RPMI7951 (cell line): Measurements from ENCODE around the gene WDR13. TPM values are rescaled to one million over a fixed set of nuclear protein-coding genes. Genes with fewer than 3 reads are reported as not detected.
A peak's percentile ranks its signal among the peaks of the same experiment; 100 is the strongest.
"Not testable (repeated sequence)": the region's sequence is repeated elsewhere in the genome, so short reads cannot be mapped to it uniquely, and the experiment has no call there.

ENCODE experiments used
- DNase-seq: peaks from one replicate; pipeline ENCODE4 v3.0.0-alpha.2; 2012; ENCODE audit warnings: low read depth
- total RNA-seq: library from RNA; depleted of rRNA; stranded (reverse); fragments of >200 nt; shearing (Covaris generic); gene quantifications from 2 replicates; pipeline ENCODE4 v1.2.3, GENCODE V29; 2014; rRNA removed

The WDR13 gene
- 62.4 and 74.1 TPM in 2 replicates for total RNA-seq

DNA sequence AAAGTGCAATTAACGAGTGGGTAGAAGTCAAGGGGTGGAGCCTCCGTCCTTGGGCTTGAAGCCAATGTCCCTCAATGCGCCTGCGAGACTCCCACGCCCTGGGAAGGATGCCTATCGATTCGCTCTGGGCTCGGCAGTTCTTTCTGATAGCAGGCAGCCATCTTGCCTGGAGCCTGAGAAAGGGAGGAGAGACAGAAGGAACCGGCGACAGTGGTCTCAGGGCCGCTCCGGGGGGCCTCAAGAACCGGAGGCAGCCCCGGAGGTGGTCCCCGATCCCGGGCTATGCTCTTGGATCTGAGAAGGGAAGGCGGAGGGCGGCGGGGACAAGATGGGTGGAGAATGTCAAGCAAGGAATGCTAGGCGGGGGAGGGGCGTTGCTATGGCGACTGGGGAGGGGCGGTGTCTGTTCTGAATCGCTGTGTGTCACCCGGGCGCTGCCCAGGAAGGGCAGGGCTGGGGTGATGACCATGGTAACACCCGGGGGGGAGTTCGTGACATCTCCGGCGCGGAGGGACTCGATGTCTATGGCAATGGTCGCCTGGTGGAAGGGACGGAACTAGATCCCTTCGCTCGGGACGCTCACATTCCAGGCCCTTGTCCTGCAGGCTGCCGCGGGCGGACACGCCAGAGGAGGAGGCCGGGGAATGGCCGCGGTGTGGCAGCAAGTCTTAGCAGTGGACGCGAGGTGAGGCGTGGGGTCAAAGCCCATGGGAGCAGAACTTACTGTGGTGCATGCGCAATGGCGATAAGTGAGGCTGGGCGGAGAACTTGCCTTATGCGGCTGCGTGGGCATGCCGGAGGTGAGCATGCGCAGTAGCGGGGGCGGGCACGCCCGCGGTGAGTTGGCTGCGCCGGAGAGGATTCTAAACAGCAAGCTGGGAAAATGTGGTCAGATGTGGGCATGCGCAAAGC is at the start of gene WDR13:
WDR13 (plus strand) TSS at position 140 of the 912 bp plus-strand sequence; CDS start at position 645, 505 bp downstream.
- DNase-seq: peak; percentile 94

DNA sequence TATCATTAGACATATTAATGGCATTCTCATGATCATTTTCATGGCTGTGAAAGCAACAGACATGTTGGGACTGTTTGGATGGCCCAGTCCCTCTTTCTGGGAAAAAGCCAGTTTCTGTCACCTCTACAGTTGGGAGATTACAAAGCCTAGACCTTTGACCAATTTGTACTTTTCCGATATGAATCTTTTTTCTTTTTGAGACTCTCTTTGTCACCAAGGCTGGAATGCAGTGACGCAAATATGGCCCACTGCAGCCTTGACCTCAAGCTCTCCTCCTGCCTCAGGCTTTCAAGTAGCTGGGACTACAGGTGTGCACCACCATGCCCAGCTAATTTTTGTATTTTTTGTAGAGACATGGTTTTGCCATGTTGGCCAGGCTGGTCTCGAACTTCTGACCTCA is 48.4 kb upstream of the WDR13 start:
- DNase-seq: no peak

DNA sequence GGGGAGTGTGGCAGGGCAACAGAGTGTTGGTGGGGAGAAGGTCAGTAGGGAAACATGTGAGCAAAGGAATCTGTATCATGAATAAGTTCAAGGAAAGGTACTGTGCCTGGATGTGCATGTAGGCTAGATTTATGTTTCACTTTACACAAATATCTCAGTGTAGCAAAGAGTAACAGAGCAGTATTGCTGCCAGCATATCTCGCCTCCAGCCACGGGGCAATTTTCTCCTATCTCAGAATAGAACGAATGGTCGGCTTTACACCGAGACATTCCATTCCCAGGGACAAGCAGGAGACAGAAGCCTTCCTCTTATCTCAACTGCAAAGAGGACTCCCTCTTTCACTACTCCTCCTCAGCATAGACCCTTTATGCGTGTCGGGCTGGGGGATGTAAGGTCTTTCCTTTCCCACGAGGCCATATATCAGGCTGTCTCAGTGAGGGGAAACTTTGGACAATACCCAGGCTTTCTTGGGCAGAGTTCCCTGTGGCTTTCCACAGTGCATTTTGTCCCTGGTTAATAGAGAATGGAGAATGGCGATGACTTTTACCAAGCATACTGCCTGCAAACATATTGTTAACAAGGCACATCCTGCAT is 41.5 kb upstream of the WDR13 start:
- DNase-seq: not testable (repeated sequence)

DNA sequence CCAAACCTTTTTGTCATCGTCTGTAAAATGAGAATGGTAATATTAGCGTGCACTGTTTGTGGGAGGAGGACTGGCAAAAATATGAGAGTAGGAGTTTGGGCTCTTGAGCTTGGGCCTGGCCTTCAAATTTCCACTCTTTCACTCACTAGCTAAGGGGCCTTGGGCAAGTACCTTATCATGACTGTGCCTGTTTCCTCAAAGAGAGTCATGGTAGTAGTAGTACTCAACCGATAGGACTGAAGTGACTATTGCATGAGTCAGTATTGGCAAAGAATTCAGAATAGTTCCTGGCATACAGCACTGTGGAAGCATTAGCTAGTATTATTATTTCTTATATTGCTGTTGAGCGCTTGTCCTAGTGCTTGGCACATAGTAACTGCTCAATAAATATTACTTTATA is 39.0 kb upstream of the WDR13 start:
- peak; percentile 79 for DNase-seq

DNA sequence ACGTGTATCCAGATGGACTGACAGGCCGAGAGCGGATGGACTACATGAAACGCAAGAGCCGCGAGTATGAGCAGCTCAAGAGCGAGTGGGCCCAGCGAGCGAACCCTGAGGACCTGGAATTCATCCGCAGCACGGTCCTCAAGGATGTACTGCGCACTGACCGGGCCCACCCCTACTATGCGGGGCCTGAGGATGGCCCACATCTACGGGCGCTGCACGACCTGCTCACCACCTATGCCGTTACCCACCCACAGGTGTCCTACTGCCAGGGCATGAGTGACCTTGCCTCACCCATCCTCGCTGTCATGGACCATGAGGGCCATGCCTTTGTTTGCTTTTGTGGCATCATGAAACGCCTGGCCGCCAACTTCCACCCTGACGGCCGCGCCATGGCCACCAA is 37.7 kb upstream of the WDR13 start:
- no peak for DNase-seq

DNA sequence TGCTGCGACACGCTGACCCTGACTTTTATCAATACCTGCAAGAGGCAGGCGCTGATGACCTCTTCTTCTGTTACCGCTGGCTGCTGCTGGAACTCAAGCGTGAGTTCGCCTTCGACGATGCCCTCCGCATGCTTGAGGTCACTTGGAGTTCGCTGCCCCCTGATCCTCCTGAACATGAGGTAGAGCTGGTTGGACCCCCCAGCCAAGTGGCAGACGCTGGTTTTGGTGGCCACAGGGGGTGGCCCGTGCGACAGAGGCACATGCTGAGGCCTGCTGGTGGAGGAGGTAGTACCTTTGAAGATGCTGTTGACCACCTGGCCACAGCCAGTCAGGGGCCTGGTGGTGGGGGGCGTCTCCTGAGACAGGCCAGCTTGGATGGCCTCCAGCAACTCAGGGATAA is 37.2 kb upstream of the WDR13 start:
- DNase-seq: no peak

DNA sequence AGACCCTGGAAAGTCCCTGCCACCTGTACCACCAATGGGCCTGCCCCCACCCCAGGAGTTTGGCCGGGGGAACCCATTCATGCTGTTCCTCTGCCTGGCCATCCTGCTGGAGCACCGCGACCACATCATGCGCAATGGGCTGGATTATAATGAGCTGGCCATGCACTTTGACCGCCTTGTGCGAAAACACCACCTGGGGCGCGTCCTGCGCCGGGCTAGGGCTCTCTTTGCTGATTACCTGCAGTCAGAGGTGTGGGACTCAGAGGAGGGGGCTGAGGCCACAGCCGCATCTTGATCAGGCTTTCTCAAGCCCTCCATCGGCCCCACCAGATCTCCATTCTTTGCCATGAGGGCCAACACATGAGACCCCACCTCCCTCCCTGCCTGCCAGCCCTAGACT is 36.6 kb upstream of the WDR13 start:
- no peak for DNase-seq

DNA sequence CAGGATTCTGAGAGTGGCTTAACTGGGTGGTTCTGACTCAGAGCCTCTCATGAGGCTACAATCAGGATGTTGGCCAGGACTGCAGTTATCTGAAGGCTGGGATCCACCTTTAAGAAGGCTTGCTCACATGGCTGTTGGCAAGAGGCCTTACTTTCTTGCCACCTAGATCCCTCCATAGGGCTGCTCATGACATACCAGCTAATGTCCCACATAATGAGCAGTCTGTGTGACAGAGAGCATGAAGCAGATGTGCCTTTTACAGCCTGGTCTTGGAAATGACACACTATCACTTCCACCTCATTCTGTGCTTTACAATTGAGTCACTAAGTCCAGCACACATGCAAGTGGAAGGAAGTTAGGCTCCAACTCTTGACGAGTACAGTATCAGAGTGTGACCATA is 27.3 kb upstream of the WDR13 start:
- peak; percentile 57 for DNase-seq

DNA sequence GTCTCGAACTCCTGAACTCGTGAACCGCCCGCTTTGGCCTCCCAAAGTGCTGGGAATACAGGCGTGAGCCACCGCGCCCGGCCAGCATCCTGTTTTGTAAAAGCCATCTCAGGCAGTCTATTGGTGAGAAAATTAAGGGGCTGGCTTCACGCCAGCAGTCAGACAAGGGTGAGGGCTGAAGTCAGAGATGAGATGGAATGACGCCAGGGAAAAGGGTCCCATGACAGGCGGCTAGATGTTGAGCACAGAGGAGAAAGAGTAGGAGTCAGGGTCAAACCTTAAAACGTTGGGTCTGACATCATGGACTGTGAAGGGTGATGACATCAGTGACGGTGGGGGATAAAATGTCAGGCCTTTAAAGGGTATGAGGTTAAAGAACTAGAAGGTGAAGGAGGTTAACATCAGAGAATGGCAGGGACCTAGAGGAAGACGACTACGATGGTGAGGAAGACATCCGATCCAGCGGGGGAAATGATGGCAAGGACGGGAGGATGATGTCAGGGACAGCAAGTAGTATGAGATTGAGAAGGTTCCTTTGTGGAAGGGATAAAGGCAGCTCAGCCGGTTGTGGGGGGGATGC is 23.5 kb upstream of the WDR13 start:
- peak; percentile 72 for DNase-seq

DNA sequence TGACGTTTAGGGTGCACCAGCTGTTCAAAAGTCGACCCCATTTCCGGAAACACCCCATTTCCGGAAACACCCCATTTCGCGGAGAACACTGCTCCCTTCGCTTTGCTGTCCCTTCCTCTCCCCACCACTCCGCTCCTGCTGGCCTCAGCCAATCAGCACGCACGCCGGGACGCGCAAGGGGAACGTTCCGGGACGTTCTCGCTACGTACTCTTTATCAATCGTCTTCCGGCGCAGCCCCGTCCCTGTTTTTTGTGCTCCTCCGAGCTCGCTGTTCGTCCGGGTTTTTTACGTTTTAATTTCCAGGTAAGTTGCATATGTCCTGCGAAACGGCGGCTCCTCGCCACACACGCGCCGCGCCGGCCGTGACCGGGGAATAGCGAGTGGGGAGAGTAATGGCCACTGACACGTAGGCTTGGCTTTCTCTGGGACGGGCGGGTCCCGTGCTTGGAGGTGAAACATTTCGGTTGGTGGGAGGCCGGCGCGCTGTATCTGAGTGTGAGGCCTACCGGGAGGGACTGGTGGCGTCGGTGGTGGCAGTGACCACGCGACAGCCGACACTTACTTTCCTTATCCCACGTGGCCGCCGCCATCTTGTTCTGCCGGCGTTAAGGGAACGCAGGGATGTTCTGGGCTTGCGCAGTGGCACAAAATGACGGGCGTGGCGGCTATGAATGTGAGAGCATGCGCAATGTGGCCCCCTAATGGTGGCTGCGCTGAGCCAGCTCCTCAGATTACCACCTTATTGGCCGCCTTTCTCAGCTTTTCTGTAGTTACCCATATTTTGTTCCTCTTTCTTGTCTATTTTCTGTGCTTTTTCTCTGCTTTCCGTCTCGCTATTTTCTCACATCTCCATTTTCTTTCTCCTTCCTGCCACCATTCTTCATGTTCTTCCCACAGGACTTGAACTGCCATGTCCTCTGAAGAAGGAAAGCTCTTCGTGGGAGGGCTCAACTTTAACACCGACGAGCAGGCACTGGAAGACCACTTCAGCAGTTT is 22.7 kb upstream of the WDR13 start, which contains the start of gene RBM3:
RBM3 (plus strand) TSS at position 215 of the 997 bp plus-strand sequence; CDS start at position 912, 697 bp downstream.
- DNase-seq: peak; percentile 96

DNA sequence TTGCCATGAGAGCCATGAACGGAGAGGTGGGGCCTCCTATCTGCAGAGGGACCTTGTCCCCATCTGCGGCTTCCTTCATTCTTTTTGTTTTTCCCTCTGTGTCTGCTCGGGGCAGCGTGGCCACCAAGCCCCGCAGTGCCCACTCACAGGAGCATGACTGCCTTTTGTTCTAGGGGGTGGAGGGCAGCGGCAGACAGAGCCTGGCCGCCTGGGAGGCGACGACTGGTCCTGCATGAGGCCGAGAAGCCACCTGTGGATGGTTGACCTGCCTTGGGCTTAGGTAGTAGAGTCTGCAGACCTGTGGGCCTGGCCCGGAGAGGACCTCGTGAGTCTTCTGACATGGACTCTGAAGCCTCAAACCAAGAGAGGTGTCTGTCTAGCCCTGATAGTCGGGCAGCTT is 21.6 kb upstream of the WDR13 start:
- DNase-seq: no peak

DNA sequence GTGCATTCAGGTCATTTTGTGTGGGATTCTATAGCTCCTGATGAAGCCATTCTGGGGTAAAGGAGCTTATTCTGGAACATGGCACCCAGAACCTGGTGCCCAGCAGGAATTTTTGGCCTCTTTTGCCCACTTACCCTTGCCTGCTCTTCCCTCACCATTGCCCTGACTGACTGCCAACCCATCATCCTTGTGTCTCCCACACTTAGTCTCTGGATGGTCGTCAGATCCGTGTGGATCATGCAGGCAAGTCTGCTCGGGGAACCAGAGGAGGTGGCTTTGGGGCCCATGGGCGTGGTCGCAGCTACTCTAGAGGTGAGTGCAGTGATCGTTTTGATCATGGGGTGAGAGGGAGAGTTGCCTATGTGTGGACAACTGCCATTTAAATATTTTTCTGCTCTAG is 21.2 kb upstream of the WDR13 start:
- no peak for DNase-seq

DNA sequence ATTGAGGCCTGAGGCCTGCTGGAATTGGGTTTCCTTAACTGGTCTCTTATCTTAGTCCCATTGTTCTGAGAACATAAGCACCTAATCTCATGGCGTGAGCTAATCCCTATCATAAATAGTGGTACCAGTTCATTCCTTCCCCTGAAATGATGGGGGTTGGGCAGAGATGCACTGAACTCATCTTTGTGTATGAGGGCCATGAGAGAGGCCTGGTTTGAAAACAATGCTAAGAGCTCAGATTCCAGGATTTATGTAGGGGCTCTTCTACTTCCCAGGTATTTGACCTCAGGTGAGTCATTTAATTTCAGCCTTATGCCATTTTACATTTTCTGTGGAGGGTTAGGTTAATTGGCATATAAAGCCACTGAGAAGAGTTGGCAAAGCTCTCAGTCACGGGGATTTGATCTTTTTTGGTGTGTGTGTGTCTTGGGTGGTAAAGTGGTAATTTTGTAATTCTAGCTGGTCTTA is 18.6 kb upstream of the WDR13 start:
- DNase-seq: peak; percentile 3

DNA sequence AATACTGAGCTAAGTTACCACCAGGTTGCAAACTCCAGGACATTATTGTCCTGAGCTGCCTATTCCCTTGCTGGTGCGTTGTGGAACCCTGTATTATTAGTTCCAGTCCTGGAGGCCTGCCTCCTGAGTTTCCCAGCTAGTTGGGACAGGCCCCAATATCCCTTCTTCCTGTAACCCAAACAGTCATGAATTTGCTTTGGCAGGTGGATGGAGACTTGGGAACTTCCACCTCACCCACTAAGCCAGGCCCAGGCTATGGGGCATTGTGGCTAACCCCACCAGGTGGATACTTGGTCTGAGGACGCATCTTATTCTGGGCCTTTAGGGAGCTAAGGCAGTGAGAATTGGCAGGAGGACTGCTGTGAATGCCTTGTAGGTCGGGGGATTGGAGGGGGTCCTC is 18.0 kb upstream of the WDR13 start:
- DNase-seq: peak; percentile 3

DNA sequence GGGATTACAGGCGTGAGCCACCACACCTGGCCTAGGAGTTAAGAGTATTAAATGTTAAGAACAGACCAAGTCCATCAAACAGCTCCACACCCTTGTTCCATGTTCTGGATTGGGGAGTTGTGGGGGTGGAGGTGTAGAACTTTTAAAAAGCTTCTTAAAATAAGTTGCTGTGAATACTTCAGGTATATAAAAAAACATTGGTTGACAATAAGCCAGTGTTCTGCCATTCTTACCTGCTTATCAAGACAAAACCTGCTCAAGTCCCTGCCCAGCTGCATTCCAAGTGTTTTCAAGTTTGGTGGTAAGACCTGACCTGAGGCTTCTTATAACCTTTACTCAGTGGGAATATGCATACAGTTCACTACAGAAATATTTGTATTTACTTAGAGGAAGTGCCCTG is 16.6 kb upstream of the WDR13 start:
- peak; percentile 3 for DNase-seq

DNA sequence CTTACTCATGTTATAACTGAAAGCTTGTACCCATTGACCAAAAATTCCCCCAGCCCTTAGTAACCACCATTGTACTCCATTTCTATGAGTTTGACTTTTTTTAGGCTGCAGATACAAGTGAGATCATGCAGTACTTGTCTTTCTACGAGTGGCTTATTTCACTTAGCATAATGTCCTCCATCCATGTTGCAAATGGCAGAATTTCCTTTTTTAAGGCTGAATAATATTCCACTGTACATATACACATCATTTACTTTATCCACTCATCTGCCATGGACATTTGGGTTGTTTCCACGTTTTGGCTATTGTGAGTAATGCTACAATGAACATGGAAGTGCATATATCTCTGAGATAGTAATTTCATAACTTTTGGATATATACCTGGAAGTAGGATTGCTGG is 12.6 kb upstream of the WDR13 start:
- no peak for DNase-seq

DNA sequence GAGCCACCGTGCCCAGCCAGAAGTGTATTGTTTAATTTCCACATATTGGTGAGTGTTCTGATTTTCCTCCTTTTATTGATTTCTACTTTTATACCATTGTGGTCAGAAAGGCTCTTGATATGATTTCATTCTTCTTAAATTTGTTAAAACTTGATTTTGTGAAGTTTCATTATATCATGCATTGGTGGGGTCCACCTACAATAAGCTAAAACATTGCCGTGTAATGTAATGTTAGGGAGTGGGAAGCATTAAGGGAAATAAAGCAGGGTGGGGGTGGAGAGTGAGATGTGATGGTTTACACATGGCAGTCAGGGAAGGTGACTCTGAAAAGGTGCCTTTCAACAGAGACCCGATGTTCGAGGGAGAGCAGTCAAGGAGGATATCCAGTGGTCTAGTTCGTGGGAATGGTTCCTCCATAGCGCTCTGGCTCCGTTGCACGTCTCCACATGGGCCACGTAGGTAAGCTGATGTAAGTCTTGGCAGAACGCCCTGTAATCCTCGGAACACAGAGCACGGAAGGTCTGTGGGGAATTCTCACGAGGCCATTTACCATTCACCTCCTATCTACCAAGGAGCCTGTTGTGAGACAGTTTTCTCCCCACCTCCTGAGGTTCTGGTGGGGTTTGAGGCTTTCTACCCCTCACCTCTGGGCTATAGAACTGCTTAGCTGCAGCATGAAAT is 7.7 kb upstream of the WDR13 start:
- DNase-seq: no peak

DNA sequence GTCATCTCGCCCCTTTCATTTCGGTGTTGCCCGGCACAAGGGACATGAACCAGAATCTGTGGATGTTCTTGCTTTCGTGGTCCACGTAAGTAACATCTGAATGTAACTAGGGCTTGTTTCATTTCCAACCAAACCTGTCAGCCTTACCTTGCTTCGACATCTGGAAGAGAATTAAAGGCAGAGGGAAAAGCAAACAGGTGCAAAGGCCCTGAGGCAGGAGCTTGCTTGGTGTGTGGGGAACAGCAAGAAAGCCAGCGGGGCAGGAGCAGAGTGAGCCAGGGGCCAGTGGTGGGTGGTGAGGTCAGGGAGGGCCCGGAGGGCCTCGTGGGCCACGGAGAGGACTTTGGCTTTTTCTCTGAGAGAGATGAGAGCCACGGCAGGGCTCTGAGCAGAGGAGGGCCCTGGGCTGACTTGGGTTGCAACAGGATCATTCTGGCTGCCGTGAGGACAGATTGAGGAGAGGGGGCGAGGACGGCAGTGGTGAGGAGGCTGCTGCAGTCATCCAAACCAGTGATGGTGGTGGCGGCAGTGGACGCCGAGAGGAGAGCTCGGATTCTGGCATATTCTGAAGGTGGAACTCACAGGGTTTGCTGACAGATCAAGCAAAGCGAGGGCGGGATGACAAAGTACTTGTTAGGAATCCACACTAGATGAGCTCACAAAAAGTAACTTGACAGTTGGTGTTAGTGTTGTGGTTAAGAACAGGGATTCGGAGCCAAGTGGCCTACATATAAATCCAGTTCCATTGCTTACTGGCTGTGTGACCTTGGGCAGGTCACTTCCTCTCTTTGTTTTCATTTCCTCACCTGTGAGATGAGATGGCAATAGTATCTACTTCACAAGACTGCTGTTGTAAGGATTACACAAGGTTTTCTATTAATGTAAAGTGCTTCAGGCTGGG is 6.8 kb upstream of the WDR13 start:
- no peak for DNase-seq

DNA sequence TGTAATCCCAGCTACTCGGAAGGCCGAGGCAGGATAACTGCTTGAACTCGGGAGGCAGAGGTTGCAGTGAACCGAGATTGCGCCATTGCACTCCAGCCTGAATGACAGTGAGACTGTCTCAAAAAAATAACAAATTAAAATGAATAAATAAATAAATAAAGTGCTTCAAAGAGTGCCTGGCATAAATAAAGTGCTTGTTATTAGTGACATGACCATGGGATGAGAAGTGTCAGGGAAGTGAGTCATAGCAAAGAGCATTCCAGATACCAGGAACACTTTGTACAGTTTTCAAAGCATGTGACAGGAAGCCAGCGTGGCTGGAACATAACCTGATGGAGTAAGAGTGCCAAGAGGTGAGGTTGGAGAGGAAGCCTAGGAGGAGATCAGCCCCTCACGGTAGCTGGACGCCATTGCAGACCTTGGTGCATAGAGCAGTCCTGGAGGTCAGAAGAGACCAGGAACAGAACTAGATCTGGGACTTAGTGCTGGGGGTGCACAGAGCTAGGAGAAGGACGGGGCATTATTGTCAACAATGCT is 6.0 kb upstream of the WDR13 start:
- DNase-seq: peak; percentile 77
